Measurements from ENCODE around the gene CAMTA1. TPM values are rescaled to one million over a fixed set of nuclear protein-coding genes. Genes with fewer than 3 reads are reported as not detected.

The CAMTA1 gene
- total and polyA plus RNA-seq, 12 donors: 123 to 265 (median 142) TPM

DNA sequence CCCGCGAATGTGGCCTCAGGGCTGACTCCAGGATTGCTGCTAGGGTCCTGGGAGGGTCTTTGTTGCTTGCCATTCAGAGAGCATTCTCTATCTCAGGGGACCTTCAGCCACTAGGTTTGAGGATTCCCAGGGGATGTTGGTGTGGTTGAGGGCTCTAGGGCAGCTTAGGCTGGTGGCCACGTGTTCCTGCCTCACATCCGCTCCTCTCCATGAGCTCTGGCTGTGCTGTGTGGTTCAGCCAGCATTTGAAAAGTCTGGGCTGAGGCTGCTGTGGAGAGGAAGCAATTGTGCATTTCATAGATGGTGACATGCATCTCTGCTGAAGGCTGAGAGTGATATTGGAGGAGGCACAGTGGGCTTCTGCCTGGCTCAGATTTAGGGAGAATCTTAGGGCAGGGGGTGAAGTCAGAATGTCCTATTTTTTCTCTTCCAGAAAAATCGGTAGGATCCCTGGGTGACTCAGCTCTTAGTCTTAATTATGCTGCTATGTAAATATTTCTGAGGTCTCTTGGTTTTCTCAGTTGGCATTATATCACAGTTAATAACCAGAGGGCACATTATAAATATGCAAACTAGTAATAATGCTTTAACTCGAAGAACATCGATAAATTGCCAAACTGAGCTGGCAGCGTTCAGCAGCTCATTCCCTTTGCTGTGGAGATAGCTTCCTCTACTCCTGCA is 182.3 kb downstream of the CAMTA1 start:
- intact Hi-C loops (cut with DNase I): no loop called here
- ATAC-seq (no peak), DNase-seq (no peak)
- peaks cover 0 to 16% (median 5%) of the 10 kb centered on the region in 9 donors for H3K4me1 ChIP-seq
- no peak overlapping the region for H3K4me3 ChIP-seq
- WGBS, 2 donors: 73 to 83% methylated on average over 8 of the region's 8 CpGs
- H3K27me3 ChIP-seq: peaks cover 0 to 55% (median 22%) of the 10 kb centered on the region in 7 donors
- no peak overlapping the region for H3K27ac ChIP-seq
- TF ChIP-seq, protein P1, sequence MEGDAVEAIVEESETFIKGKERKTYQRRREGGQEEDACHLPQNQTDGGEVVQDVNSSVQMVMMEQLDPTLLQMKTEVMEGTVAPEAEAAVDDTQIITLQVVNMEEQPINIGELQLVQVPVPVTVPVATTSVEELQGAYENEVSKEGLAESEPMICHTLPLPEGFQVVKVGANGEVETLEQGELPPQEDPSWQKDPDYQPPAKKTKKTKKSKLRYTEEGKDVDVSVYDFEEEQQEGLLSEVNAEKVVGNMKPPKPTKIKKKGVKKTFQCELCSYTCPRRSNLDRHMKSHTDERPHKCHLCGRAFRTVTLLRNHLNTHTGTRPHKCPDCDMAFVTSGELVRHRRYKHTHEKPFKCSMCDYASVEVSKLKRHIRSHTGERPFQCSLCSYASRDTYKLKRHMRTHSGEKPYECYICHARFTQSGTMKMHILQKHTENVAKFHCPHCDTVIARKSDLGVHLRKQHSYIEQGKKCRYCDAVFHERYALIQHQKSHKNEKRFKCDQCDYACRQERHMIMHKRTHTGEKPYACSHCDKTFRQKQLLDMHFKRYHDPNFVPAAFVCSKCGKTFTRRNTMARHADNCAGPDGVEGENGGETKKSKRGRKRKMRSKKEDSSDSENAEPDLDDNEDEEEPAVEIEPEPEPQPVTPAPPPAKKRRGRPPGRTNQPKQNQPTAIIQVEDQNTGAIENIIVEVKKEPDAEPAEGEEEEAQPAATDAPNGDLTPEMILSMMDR (IDR thresholded peaks at IDR 0.05): no peak
- H3K36me3 ChIP-seq: no peaks in the 10 kb centered on the region
- no peaks in the 10 kb centered on the region for H3K9me3 ChIP-seq

DNA sequence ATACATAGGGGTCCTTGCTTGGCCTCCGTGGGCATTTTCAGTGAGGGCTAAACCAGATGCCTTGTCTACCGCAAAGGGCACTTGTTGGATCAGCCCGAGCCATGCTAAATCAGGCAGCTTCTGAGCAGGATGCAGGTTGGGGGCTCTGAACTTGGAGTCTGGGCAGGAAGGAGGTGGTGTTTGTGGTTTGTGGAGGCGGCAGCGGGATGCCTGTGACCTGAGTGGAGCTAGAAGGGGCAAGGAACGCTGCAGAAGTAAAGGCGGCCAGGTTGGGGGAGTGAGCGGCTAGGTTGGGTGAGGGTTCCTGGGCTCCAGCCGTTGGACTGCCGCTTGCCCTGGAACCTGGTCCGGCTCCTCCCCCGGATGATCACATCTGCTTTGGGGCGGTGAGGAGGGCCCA is 183.9 kb downstream of the CAMTA1 start:
- H3K36me3 ChIP-seq: no peaks in the 10 kb centered on the region

DNA sequence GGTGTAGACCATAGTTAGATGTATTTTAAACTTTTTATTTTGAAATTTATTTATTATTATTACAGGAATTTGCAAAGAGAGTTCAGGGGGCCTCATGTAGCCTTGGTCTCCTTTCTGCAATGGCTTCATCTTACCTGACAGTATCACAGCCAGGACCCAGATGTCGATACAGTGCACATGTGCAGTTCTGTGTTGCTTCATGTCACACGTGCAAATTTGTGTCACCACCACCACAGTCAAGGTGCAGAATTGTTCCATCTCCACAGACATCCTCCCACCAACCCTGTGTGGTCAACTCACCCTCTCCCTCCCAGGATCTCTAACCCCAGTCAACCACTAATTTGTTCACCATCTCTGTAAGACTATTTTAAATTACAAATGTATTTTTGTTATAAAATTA is 184.5 kb downstream of the CAMTA1 start:
- Histone ChIP-seq H3K36me3 (no peaks in the 10 kb centered on the region), H3K4me1 (peaks cover 0 to 6% (median 0%) of the 10 kb centered on the region in 9 donors), H3K9me3 (no peaks in the 10 kb centered on the region), H3K4me3 (no peak overlapping the region), H3K27ac (no peak overlapping the region), H3K27me3 (peaks cover 0 to 35% (median 13%) of the 10 kb centered on the region in 7 donors)
- 90 to 94% methylated on average over 2 of the region's 2 CpGs for WGBS, 2 donors
- TF ChIP-seq, protein P1 (IDR thresholded peaks at IDR 0.05): no peak
- ATAC-seq: no peak
- intact Hi-C loops (cut with DNase I): no loop called here
- no peak for DNase-seq

More for the DNA sequence above, 183.9 kb downstream of the CAMTA1 start:
- peaks cover 0 to 42% (median 14%) of the 10 kb centered on the region in 7 donors for H3K27me3 ChIP-seq
- no peak overlapping the region for H3K27ac ChIP-seq
- WGBS, 2 donors: 75 to 80% methylated on average over 13 of the region's 13 CpGs
- ATAC-seq (no peak), DNase-seq (no peak)
- H3K4me1 ChIP-seq: peaks cover 0 to 6% (median 0%) of the 10 kb centered on the region in 9 donors
- H3K9me3 ChIP-seq: no peaks in the 10 kb centered on the region
- no peak overlapping the region for H3K4me3 ChIP-seq
- intact Hi-C loops (cut with DNase I): no loop called here
- TF ChIP-seq, protein P1 (IDR thresholded peaks at IDR 0.05): no peak

DNA sequence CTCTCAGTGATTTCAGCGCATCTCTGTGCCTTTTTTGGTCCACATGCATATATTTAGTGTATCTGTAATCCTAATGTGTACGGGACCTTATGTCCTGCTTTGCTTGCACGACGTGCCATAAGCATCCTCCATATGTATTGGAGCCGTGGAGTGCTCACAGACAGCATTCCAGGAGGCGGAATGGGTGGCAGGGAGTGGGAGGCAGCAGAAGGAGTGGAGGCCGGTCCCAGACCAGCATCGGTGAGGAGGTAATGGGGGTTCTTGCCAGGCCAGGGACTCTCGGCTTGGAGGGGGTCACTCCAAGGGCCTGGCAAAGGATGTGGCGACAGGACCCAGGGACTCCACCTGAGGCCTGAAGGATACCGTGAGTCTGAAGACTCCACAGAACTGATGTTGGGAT is 185.0 kb downstream of the CAMTA1 start:
- Histone ChIP-seq H3K27ac (no peak overlapping the region), H3K9me3 (no peaks in the 10 kb centered on the region), H3K4me3 (no peak overlapping the region), H3K4me1 (peaks cover 0 to 6% (median 0%) of the 10 kb centered on the region in 9 donors), H3K36me3 (no peaks in the 10 kb centered on the region), H3K27me3 (peaks cover 0 to 30% (median 13%) of the 10 kb centered on the region in 7 donors)
- intact Hi-C loops (cut with DNase I): no loop called here
- ATAC-seq (no peak), DNase-seq (no peak)
- TF ChIP-seq, protein P1 (IDR thresholded peaks at IDR 0.05): no peak
- WGBS, 2 donors: 94 to 96% methylated on average over 11 of the region's 11 CpGs
